Measurements from ENCODE around the gene GRIN1. TPM values are rescaled to one million over a fixed set of nuclear protein-coding genes. Genes with fewer than 3 reads are reported as not detected.

GRIN1 gene
- total and polyA plus RNA-seq, 2 donors (not counting 1 experiment from before 2014, with no cell fraction given) = 0.04 TPM; not detected in 1

DNA sequence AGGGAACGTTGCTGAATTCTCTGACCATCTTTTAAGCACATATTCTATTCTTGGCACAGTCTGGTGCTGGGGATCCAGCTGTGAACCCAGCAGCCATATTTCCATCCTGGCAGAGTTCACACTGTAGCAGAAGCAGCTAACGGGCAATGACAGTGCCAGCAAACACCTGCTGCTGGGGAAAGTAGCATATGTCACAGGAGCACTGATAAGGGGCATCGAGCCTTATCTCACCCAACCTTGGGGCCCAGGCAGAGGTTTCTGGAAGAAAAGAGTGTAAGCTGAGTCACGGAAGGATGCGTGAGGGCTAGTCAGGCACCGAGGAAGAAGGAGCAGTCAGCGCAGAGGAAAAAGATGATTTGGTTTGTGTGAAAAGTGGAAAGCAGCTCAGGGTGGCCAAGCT is 67.6 kb downstream of the GRIN1 start:
- H3K27ac ChIP-seq (ENCODE audit: low read length in 2 of 2) = no peak overlapping the region
- intact Hi-C loops (cut with micrococcal nuclease) = loop anchor here (10.0 kb wide), 1 partner anchor 322 kb away; the partner anchor contains the start of gene TRAF2

DNA sequence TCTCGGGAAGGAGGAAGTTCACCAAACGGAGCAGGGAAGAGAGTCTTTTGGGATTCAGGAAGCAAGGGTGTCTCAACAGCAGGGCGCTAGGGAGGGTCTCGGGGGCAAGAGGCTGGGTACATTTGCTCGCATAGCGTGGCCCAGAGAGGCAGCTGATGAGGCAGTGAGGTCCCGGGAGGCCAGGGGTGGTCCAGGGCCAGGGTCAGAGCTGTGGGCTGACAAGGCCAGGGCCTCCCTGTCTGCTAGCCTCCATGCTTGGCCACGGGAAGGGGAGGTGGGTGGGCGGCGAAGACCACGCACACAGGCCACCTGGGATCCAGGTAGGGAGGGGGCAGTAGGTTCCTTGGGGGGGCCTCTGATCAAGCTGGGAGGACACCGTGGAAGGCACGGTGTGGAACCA is 72.6 kb downstream of the GRIN1 start:
- Histone ChIP-seq H3K27me3 (replicated peaks in 1 of 4; ENCODE audit: control extremely low read depth in 1 of 4, control insufficient read depth in 3 of 4, insufficient read depth in 4 of 4, low read length in 3 of 4) (no peaks in the 10 kb centered on the region), H3K4me1 (ENCODE audit: control insufficient read depth in 2 of 2, insufficient read depth in 2 of 2, low read length in 2 of 2) (peaks cover 6 to 9% of the 10 kb centered on the region in 2 donors), H4K20me1 (ENCODE audit: control insufficient read depth, insufficient read depth, low read length, poor library complexity, severe bottlenecking) (peaks cover 9% of the 10 kb centered on the region), H3K36me3 (replicated peaks in 1 of 2; ENCODE audit: control extremely low read depth in 1 of 2, control insufficient read depth in 1 of 2, extremely low read depth in 1 of 2, insufficient read depth in 2 of 2, low read length in 1 of 2) (no peaks in the 10 kb centered on the region), H2AFZ (ENCODE audit: insufficient read depth, low read depth, low read length, poor library complexity, severe bottlenecking) (no peak overlapping the region), H3K4me3 (ENCODE audit: control extremely low read depth in 1 of 5, extremely low read depth in 1 of 5, insufficient read depth in 1 of 5, low read depth in 2 of 5, low read length in 4 of 5) (no peak overlapping the region), H3K27ac (ENCODE audit: low read length in 2 of 2) (no peak overlapping the region), H3K4me2 (replicated peaks; ENCODE audit: low read depth, low read length, poor library complexity, severe bottlenecking) (no peak overlapping the region), H3K9me3 (ENCODE audit: control extremely low read depth in 1 of 3, control insufficient read depth in 2 of 3, insufficient read depth in 1 of 3, low read length in 2 of 3) (no peaks in the 10 kb centered on the region), H3K9ac (ENCODE audit: low read length) (no peak overlapping the region), H3K79me2 (ENCODE audit: control insufficient read depth, insufficient read depth, low read length) (peaks cover 14% of the 10 kb centered on the region)
- no peaks in the 10 kb centered on the region for H3K27me3 Mint-ChIP-seq
- no peak overlapping the region for H3K4me3 Mint-ChIP-seq
- peaks cover 11% of the 10 kb centered on the region for H3K4me1 Mint-ChIP-seq
- 87% methylated on average over 13 of the region's 13 CpGs for WGBS (ENCODE audit: insufficient coverage)
- no peaks in the 10 kb centered on the region for H3K9me3 Mint-ChIP-seq (ENCODE audit: insufficient read depth)
- POLR2A ChIA-PET = no interaction called here
- no peak overlapping the region for H3K27ac Mint-ChIP-seq
- no peak for ATAC-seq (ENCODE audit: low read depth)
- TF ChIP-seq, protein P1, sequence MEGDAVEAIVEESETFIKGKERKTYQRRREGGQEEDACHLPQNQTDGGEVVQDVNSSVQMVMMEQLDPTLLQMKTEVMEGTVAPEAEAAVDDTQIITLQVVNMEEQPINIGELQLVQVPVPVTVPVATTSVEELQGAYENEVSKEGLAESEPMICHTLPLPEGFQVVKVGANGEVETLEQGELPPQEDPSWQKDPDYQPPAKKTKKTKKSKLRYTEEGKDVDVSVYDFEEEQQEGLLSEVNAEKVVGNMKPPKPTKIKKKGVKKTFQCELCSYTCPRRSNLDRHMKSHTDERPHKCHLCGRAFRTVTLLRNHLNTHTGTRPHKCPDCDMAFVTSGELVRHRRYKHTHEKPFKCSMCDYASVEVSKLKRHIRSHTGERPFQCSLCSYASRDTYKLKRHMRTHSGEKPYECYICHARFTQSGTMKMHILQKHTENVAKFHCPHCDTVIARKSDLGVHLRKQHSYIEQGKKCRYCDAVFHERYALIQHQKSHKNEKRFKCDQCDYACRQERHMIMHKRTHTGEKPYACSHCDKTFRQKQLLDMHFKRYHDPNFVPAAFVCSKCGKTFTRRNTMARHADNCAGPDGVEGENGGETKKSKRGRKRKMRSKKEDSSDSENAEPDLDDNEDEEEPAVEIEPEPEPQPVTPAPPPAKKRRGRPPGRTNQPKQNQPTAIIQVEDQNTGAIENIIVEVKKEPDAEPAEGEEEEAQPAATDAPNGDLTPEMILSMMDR (IDR thresholded peaks at IDR 0.05) = no peak
- no peak for TF ChIP-seq EZH2 (IDR thresholded peaks at IDR 0.05; ENCODE audit: borderline replicate concordance, insufficient read depth, low read depth, low read length, poor library complexity, severe bottlenecking)
- CTCF ChIA-PET = no interaction called here
- intact Hi-C loops (cut with micrococcal nuclease) = no loop called here
- no peak for DNase-seq

More for the DNA sequence above, 67.6 kb downstream of the GRIN1 start:
- Histone ChIP-seq H4K20me1 (ENCODE audit: control insufficient read depth, insufficient read depth, low read length, poor library complexity, severe bottlenecking) (peaks cover 43% of the 10 kb centered on the region), H3K79me2 (ENCODE audit: control insufficient read depth, insufficient read depth, low read length) (peaks cover 58% of the 10 kb centered on the region), H3K9ac (ENCODE audit: low read length) (peak overlapping the region; percentile 84), H3K36me3 (replicated peaks in 1 of 2; ENCODE audit: control extremely low read depth in 1 of 2, control insufficient read depth in 1 of 2, extremely low read depth in 1 of 2, insufficient read depth in 2 of 2, low read length in 1 of 2) (peaks cover 0 to 5% of the 10 kb centered on the region in 2 experiments), H3K4me1 (ENCODE audit: control insufficient read depth in 2 of 2, insufficient read depth in 2 of 2, low read length in 2 of 2) (peaks cover 31 to 44% of the 10 kb centered on the region in 2 donors), H2AFZ (ENCODE audit: insufficient read depth, low read depth, low read length, poor library complexity, severe bottlenecking) (no peak overlapping the region), H3K4me2 (replicated peaks; ENCODE audit: low read depth, low read length, poor library complexity, severe bottlenecking) (peak overlapping the region; percentile 85), H3K27me3 (replicated peaks in 1 of 4; ENCODE audit: control extremely low read depth in 1 of 4, control insufficient read depth in 3 of 4, insufficient read depth in 4 of 4, low read length in 3 of 4) (no peaks in the 10 kb centered on the region), H3K9me3 (ENCODE audit: control extremely low read depth in 1 of 3, control insufficient read depth in 2 of 3, insufficient read depth in 1 of 3, low read length in 2 of 3) (no peaks in the 10 kb centered on the region), H3K4me3 (ENCODE audit: control extremely low read depth in 1 of 5, extremely low read depth in 1 of 5, insufficient read depth in 1 of 5, low read depth in 2 of 5, low read length in 4 of 5) (peak overlapping the region in 1 of 5 experiments; percentile 66)
- Mint-ChIP-seq H3K27me3 (no peaks in the 10 kb centered on the region), H3K4me3 (peak overlapping the region; percentile 93), H3K27ac (peak overlapping the region; percentile 88), H3K9me3 (ENCODE audit: insufficient read depth) (no peaks in the 10 kb centered on the region), H3K4me1 (peaks cover 37% of the 10 kb centered on the region)
- WGBS (ENCODE audit: insufficient coverage) = 86% methylated on average over 7 of the region's 7 CpGs
- POLR2A ChIA-PET = interaction anchor here (1.1 to 2.1 kb wide), 4 partner anchors 16 to 77 kb away, joined by 3 to 10 read pairs (median 4); partner anchors contain the start of genes ANAPC2, RNF208, SSNA1 and TUBB4B
- ATAC-seq (ENCODE audit: low read depth) (no peak), DNase-seq (no peak)
- no peak for TF ChIP-seq EZH2 (IDR thresholded peaks at IDR 0.05; ENCODE audit: borderline replicate concordance, insufficient read depth, low read depth, low read length, poor library complexity, severe bottlenecking)
- TF ChIP-seq, protein P1 (IDR thresholded peaks at IDR 0.05) = no peak
- CTCF ChIA-PET = interaction anchor here (1.3 to 2.1 kb wide), 3 partner anchors 19 to 30 kb away, joined by 4 to 5 read pairs (median 4); partner anchors contain the start of genes CYSRT1 and RNF224
